Stimulated activated CD8-positive, alpha-beta memory T cell treated with anti-CD3 and anti-CD28 coated beads, Interleukin-7, amount 100 ng/mL, for 4 hours (primary cell): ENCODE results near the gene TMEM178A.
"Not testable (repeated sequence)": the region's sequence is repeated elsewhere in the genome, so short reads cannot be mapped to it uniquely, and the experiment has no call there.

Experiments
- DNase-seq, 2 donors: peaks; one replicate each; pipeline ENCODE4 v3.0.0-alpha.2; 2020; ENCODE audit warnings: low read depth in 2 of 2

TMEM178A gene

GRCh38 chr2:39665811-39666490 lies at the start of gene TMEM178A:
TSS of gene TMEM178A (plus strand) at chr2:39665917. CDS start at chr2:39665975, 58 bp downstream.
- DNase-seq, result no peak

DNA sequence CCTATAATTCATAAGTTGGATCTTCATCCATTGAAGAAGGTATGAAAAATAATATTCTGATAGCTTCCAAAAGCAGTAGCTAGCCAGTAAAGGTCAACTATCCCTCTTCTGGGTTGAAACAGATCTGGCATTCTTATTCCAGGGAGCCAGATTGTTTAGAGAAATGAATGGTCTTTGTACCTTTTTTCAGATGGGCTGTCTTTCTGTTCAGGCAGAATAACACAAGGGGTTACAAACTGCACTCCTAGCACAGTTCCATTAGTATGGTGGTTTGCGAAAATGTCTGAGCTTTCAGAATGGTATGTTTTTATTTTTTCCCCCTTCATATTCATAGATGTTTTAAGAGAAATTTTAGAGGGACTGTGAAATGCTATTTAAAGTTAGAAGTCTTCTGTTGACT lies 47.5 kb upstream of the TMEM178A start:
- no peak for DNase-seq

DNA sequence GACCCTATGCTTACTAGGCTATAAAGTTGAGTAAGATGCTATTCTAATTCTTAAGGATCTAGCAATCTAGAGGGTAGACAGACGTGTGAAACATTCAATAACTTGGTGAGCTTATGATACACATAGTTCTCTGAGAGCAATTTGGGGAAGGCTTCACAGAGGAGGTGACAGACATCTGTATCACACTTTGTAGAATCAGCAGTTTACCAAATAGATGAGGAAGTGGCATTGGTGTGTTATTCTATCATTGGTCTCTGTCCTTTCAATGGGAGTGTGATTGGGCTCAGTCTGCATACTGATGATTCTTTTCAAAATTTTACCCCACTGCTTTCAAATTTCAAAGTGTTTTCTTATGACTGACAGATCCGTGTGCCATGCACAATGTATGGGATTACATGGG lies 47.0 kb upstream of the TMEM178A start:
- no peak for DNase-seq

DNA sequence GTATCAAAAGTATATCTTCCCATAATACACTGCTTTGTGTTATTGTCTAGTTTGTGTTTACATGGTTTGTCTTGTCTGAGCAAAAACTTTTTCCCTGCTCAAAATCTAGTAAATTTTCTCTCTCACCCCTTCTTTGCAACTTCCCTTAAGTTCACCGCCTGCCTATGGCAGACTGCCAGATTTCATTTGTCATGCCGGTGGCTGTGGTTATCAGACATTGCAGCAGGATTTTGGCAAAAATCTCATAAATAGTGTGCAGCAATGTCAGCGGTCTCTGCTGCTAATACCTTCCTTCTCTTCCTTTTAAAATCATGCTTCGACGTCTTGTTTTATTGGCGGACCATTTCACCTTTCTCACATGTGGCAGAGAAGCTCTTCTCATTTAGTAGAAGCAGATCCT lies 45.6 kb upstream of the TMEM178A start:
- no peak for DNase-seq

DNA sequence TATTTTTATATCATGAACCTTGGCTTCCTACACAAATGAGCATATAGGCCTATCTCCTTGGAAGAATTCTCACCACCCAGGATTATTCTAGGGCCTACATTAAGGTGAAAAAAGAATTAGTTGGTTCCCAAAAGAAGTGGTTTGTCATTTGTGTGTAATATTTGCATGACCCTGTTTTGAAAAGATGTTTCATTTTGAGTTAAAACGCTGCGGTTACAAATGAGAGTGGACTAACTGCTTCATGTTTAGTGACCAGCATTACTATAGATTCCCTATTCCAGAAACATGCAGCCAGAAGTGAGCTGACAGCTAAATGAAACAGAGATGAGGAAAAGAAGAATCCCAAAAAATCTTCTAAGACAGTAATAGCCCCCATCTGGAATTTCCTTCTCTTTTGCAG lies 44.1 kb upstream of the TMEM178A start:
- no peak for DNase-seq

DNA sequence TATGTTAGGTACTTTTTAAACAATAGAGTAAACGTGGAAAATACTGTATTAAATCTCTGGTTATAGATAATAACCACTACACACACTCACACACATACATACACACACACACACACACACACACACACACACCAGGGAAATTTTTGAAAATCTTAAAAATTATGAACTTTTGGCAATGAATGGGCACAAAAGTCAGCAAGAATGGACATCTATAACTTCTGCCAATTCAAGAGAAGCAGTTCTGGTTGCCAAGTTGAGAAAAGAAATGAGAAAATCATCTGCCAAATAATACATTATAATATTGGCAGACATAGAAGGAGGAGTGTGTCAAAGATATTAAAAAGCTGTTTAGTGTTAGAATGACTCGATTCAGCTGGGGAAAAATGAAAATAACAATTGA lies 42.9 kb upstream of the TMEM178A start:
- no peak for DNase-seq

DNA sequence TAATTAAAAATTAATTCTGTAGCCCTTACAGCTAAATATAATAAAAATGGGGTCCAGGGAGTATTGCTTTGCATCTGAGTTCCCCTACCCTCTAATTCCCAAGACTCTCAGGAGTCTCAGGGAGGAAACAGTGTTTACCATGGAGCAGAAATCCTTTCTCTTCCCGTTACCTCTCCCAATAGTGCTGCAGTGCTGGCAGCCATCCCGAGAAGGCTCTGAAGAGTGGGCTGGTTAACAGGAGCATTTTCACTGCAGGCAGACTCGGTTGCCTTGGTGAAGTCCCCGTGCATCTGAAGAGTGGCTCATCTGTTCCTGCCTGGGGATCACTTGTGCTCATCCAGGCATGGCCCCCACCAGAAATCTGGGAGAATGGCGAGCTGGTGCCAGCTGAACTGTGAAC lies 41.8 kb upstream of the TMEM178A start:
- no peak for DNase-seq

DNA sequence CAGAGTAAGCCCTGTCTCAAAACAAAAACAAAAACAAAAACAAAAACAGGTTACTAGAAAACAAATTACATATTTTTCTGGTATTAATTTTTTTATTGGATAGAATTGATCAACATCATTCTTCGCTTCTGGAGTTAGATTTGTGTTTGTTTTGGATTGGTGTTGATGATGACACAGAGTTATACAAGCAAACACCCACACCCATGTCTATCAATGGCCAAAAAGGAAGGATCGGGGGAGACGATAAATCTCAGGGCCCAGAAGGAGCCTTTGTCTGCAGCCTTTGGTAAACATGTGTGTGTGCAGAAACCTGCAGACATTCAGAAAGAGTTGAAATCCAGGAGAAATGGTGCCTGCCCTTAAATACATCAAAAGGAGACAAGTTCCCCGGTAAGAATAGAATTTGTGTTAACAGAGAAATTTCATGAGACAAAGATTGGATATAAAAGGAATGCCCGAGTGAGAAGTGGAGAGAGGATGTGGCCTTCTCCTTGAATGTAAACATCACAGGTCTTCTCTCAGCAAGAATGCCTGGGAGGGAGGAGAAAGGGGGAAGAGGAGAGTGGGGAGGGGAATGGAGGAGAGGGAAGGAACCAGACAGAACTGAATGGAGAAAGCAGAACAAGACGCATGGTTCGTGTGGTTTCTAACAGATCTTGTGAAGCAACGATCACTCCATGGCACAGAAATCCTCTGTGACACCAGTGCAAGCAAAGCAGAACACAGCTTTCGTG lies 40.4 kb upstream of the TMEM178A start:
- no peak for DNase-seq

GRCh38 chr2:39625927-39626270 lies 39.8 kb upstream of the TMEM178A start:
- DNase-seq, result no peak

- DNase-seq, result not testable (repeated sequence)
These were observed 37.4 kb upstream of the TMEM178A start for GRCh38 chr2:39628346-39628745.

- DNase-seq, result no peak
These were observed 36.1 kb upstream of the TMEM178A start for GRCh38 chr2:39629646-39630045.

GRCh38 chr2:39631256-39631655 lies 34.5 kb upstream of the TMEM178A start:
- DNase-seq, result no peak

- no peak for DNase-seq
These were observed 34.0 kb upstream of the TMEM178A start for GRCh38 chr2:39631718-39632117.

DNA sequence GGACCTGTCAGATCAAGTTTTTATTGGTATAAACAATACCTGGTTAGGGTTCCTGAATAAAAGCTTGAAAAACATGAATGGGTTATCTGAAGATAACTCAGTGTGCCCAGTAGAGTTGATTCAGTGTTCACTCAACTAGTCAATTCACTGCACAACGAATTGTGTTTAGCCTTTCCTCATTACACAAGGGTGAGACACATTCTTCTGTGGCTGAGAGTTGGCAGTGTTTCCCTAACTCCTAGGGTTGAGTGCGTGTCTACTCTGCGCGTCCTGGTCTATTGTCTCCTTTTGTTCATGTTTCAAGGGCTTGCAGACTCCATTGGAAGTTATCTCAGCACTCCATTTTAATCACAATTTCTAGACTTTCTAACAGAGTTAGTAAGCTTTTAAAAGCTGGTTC lies 32.8 kb upstream of the TMEM178A start:
- no peak for DNase-seq

DNA sequence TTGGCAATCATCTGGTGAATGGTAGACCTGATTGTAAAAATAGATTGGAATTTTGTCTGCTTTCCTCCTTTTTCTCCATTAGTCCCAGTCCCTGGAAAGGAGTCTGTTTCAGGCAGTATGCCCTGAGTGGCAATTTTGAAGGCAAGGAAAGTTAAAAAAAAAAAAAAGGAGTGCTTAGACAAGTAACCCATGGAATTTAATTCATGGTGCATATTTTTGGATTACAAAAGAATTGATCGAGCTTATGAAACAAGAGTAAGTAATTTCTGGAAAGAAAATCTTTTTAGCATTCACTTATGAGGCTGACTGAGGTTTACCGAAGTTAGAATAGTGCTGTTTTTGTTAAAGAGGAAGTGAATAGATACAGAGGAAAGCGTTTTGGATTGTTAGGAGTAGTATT lies 29.4 kb upstream of the TMEM178A start:
- DNase-seq, result no peak

- no peak for DNase-seq
These were observed 27.1 kb upstream of the TMEM178A start for GRCh38 chr2:39638581-39638980.

DNA sequence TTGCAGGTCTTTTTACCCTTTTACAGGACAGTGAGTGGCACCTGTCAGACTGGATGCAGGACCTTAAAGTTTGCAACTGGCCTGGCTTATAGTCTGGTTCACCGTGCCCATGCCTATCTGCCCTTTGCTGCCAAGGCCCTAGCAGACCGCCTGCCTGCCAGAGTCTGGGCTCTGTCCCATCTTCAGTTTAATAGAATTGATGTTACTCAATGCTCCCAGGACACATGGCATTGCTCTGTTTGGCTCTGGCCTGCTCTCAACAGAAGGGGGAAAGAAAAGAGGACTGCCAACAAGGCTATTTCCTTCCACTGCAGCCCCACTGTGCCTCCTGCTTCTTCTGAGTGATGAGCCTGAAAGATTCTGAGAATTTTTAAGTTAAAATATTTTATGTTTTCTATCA lies 25.6 kb upstream of the TMEM178A start:
- DNase-seq, result no peak

- DNase-seq, result no peak
These were observed 25.0 kb upstream of the TMEM178A start for GRCh38 chr2:39640681-39641080.

- DNase-seq, result no peak
These were observed 24.1 kb upstream of the TMEM178A start for GRCh38 chr2:39641635-39642034.

GRCh38 chr2:39642051-39642718 lies 23.5 kb upstream of the TMEM178A start:
- DNase-seq, result no peak

GRCh38 chr2:39645826-39646225 lies 19.9 kb upstream of the TMEM178A start:
- no peak for DNase-seq

GRCh38 chr2:39646267-39646666 lies 19.4 kb upstream of the TMEM178A start:
- DNase-seq, result no peak

DNA sequence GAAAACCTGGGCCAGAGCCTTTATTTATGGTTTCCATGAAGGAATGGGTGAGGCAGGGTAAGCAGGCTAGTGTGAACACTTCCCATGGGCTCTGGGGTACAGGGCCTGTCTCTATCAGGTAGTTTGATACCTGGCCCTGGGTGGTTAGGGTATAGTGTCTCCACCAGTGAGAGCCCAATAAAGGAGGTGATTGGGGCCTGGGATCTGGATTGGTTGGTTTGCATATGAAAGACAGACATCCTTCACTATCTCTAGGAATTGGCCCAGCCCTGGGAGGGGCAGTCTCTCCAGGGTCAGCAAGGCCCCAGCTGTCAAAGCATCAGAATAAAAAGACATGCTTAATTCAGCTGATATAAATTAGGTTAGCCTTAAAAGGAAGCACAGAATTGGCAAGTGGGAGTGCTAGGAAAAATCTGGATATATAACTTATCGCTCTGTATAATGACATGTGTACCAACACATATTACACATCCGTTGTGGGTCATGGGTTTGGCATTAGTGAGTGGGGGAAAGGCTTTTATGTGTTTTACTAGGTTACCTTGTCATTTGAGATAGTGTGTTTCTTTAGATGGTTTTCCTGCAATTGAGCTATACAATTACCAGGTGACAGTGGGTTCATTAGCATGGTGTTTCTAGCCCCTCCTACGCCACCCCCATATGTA lies 18.5 kb upstream of the TMEM178A start:
- DNase-seq, result no peak
